GM21717 (cell line): Measurements from ENCODE around the gene ICAM5.

Source experiments
- ATAC-seq: cut with Tn5 transposase; IDR thresholded peaks from one replicate; pipeline ENCODE4 v1.9.1; 2021; ENCODE audit warnings: mild to moderate bottlenecking, moderate library complexity; ENCODE audit not compliant: unreplicated experiment

Gene ICAM5

GRCh38 chr19:10339977-10340376 lies 50.2 kb downstream of the ICAM5 start:
- no peak for ATAC-seq

GRCh38 chr19:10343495-10343894 lies 53.7 kb downstream of the ICAM5 start:
- no peak for ATAC-seq

- no peak for ATAC-seq
These were observed 55.0 kb downstream of the ICAM5 start for GRCh38 chr19:10344780-10345179.
